Mesenchymal stem cell (in vitro differentiated cells and primary cell): Measurements from ENCODE around the gene MVB12B.
A peak's percentile ranks its signal among the peaks of the same experiment; 100 is the strongest.

Experiments used
- DNase-seq: peaks from one replicate; pipeline ENCODE4 v3.0.0-alpha.2; 2013
- H2AFZ ChIP-seq: one replicate; pipeline ENCODE4 v1.6.1; 2013; ENCODE audit warnings: low read depth, mild to moderate bottlenecking, control low read depth, inconsistent platforms, low read length, moderate library complexity
- H2AK5ac ChIP-seq: 2 replicates; pipeline ENCODE4 v1.6.1; 2013; ENCODE audit warnings: low read length, moderate library complexity, mild to moderate bottlenecking, inconsistent platforms; ENCODE audit not compliant: severe bottlenecking
- H2BK120ac ChIP-seq: one replicate; pipeline ENCODE4 v1.6.1; 2013; ENCODE audit warnings: low read depth, mild to moderate bottlenecking, inconsistent platforms, low read length, moderate library complexity
- H2BK12ac ChIP-seq, 2 experiments: one replicate each; pipeline ENCODE4 v1.6.1; 2013; ENCODE audit warnings: inconsistent platforms in 2 of 2, low read length in 2 of 2, mild to moderate bottlenecking in 2 of 2, moderate library complexity in 2 of 2, control low read depth in 1 of 2
- H2BK15ac ChIP-seq: one replicate; pipeline ENCODE4 v1.6.1; 2013; ENCODE audit warnings: mild to moderate bottlenecking, low read depth, inconsistent platforms; ENCODE audit not compliant: poor library complexity, severe bottlenecking
- H2BK5ac ChIP-seq: 2 replicates; pipeline ENCODE4 v1.6.1; 2013; ENCODE audit warnings: low read depth, mild to moderate bottlenecking, low read length, control low read depth, inconsistent platforms; ENCODE audit not compliant: poor library complexity, severe bottlenecking
- H3K14ac ChIP-seq, 2 experiments: one replicate each; pipeline ENCODE4 v1.6.1; 2013; ENCODE audit warnings: inconsistent platforms in 2 of 2, low read length in 2 of 2, control low read depth in 1 of 2, mild to moderate bottlenecking in 1 of 2, moderate library complexity in 1 of 2
- H3K18ac ChIP-seq, 2 experiments: one replicate each; pipeline ENCODE4 v1.6.1; 2013; ENCODE audit warnings: inconsistent platforms in 2 of 2, low read length in 2 of 2, control low read depth in 1 of 2, low read depth in 1 of 2, mild to moderate bottlenecking in 1 of 2
- H3K23ac ChIP-seq, 2 experiments: one replicate each; pipeline ENCODE4 v1.6.1; 2013; ENCODE audit warnings: inconsistent platforms in 2 of 2, low read length in 2 of 2, mild to moderate bottlenecking in 2 of 2, moderate library complexity in 2 of 2, control low read depth in 1 of 2
- H3K27ac ChIP-seq: 2 replicates; pipeline ENCODE4 v1.5.1; 2013; ENCODE audit warnings: mild to moderate bottlenecking, moderate library complexity, low read length, control low read depth, inconsistent platforms; ENCODE audit not compliant: poor library complexity, severe bottlenecking
- H3K27me3 ChIP-seq, 2 experiments: 2 replicates each; pipeline versions ENCODE4 v1.6.1 to v1.7.0; 2013; ENCODE audit warnings: low read length in 2 of 2, mild to moderate bottlenecking in 2 of 2, moderate library complexity in 2 of 2, control low read depth in 1 of 2, inconsistent platforms in 1 of 2; ENCODE audit not compliant: control insufficient read depth in 1 of 2, insufficient read depth in 1 of 2
- H3K36me3 ChIP-seq, 2 experiments: 2 replicates each; pipeline versions ENCODE4 v1.6.1 to v1.7.0; 2013; ENCODE audit warnings: low read length in 2 of 2, control low read depth in 1 of 2, inconsistent platforms in 1 of 2, low read depth in 1 of 2, mild to moderate bottlenecking in 1 of 2; ENCODE audit not compliant: insufficient read depth in 2 of 2, control insufficient read depth in 1 of 2
- H3K4ac ChIP-seq, 2 experiments: one replicate each; pipeline ENCODE4 v1.6.1; 2013; ENCODE audit warnings: inconsistent platforms in 2 of 2, low read length in 2 of 2, mild to moderate bottlenecking in 2 of 2, moderate library complexity in 2 of 2, control low read depth in 1 of 2, low read depth in 1 of 2
- H3K4me1 ChIP-seq: 2 replicates; pipeline ENCODE4 v1.6.1; 2013; ENCODE audit warnings: low read depth, low read length, control low read depth; ENCODE audit not compliant: control insufficient read depth, insufficient read depth
- H3K4me2 ChIP-seq: 2 replicates; pipeline ENCODE4 v1.6.1; 2013; ENCODE audit warnings: low read length, mild to moderate bottlenecking, inconsistent platforms; ENCODE audit not compliant: poor library complexity, severe bottlenecking
- H3K4me3 ChIP-seq, 2 experiments: 2 replicates each; pipeline versions ENCODE4 v1.5.1 to v1.7.0; 2013; ENCODE audit warnings: low read length in 2 of 2, mild to moderate bottlenecking in 2 of 2, control low read depth in 1 of 2, low read depth in 1 of 2; ENCODE audit not compliant: insufficient read depth in 1 of 2
- H3K79me1 ChIP-seq: replicated peaks from 2 replicates; pipeline ENCODE4 v1.6.1; 2013; ENCODE audit warnings: mild to moderate bottlenecking, control low read depth, low read length, inconsistent platforms; ENCODE audit not compliant: poor library complexity, severe bottlenecking
- H3K9ac ChIP-seq: 2 replicates; pipeline ENCODE4 v1.7.0; 2013; ENCODE audit warnings: mild to moderate bottlenecking, low read length, moderate library complexity
- H3K9me3 ChIP-seq: 2 replicates; pipeline ENCODE4 v1.7.0; 2013; ENCODE audit warnings: mild to moderate bottlenecking, low read length; ENCODE audit not compliant: control insufficient read depth
- H4K8ac ChIP-seq: one replicate; pipeline ENCODE4 v1.6.1; 2013; ENCODE audit warnings: inconsistent platforms, mild to moderate bottlenecking, low read length, moderate library complexity
- H4K91ac ChIP-seq: one replicate; pipeline ENCODE4 v1.6.1; 2013; ENCODE audit warnings: mild to moderate bottlenecking, low read length, inconsistent platforms
- WGBS: methylation state at CpG from one replicate; pipeline ENCODE4 v1.1.7; 2013; ENCODE audit warnings: mixed read lengths; 5-methylcytosine and 5-hydroxymethylcytosine counted together

MVB12B gene

GRCh38 chr9:126442636-126443035 lies 116.0 kb downstream of the MVB12B start:
- Histone ChIP-seq H4K8ac (no peak overlapping the region), H2BK15ac (no peak overlapping the region), H3K9ac (no peak overlapping the region), H2AFZ (no peak overlapping the region), H2BK120ac (no peak overlapping the region), H3K27me3 (no peaks in the 10 kb centered on the region), H3K18ac (no peak overlapping the region), H3K4me3 (no peak overlapping the region), H3K4me1 (peaks cover 4% of the 10 kb centered on the region), H3K36me3 (no peaks in the 10 kb centered on the region), H3K14ac (no peak overlapping the region), H3K9me3 (no peaks in the 10 kb centered on the region), H3K4me2 (no peak overlapping the region), H2AK5ac (no peak overlapping the region), H3K27ac (no peak overlapping the region), H2BK5ac (no peak overlapping the region), H4K91ac (no peak overlapping the region), H2BK12ac (no peak overlapping the region), H3K23ac (no peak overlapping the region), H3K4ac (no peak overlapping the region), H3K79me1 (no peaks in the 10 kb centered on the region)
- DNase-seq = no peak
- WGBS = 92% methylated on average over 3 of the region's 3 CpGs

- Histone ChIP-seq H3K4me3 (no peak overlapping the region), H2AFZ (no peak overlapping the region), H3K14ac (no peak overlapping the region), H3K4me2 (no peak overlapping the region), H2BK15ac (no peak overlapping the region), H4K91ac (no peak overlapping the region), H3K4me1 (peaks cover 4% of the 10 kb centered on the region), H3K36me3 (no peaks in the 10 kb centered on the region), H4K8ac (no peak overlapping the region), H2BK12ac (no peak overlapping the region), H3K27ac (no peak overlapping the region), H3K9ac (no peak overlapping the region), H3K9me3 (no peaks in the 10 kb centered on the region), H2AK5ac (no peak overlapping the region), H3K23ac (no peak overlapping the region), H3K27me3 (no peaks in the 10 kb centered on the region), H3K79me1 (no peaks in the 10 kb centered on the region), H2BK120ac (no peak overlapping the region), H3K18ac (no peak overlapping the region), H2BK5ac (no peak overlapping the region), H3K4ac (no peak overlapping the region)
- WGBS = 100% methylated on average over 1 of the region's 3 CpGs
- DNase-seq = no peak
These were observed 116.5 kb downstream of the MVB12B start for GRCh38 chr9:126443144-126443543.

GRCh38 chr9:126448136-126448535 lies 121.5 kb downstream of the MVB12B start:
- no peak overlapping the region for H3K18ac ChIP-seq
- H3K4me2 ChIP-seq = no peak overlapping the region
- H3K9me3 ChIP-seq = no peaks in the 10 kb centered on the region
- no peak overlapping the region for H2BK5ac ChIP-seq
- no peak overlapping the region for H3K4ac ChIP-seq
- no peak overlapping the region for H2AK5ac ChIP-seq
- DNase-seq = no peak
- no peaks in the 10 kb centered on the region for H3K79me1 ChIP-seq
- H4K91ac ChIP-seq = no peak overlapping the region
- no peak overlapping the region for H3K4me3 ChIP-seq
- peaks cover 0 to 4% of the 10 kb centered on the region in 2 experiments for H3K36me3 ChIP-seq
- H3K23ac ChIP-seq = no peak overlapping the region
- no peaks in the 10 kb centered on the region for H3K27me3 ChIP-seq
- H2BK120ac ChIP-seq = no peak overlapping the region
- no peak overlapping the region for H4K8ac ChIP-seq
- no peak overlapping the region for H2BK12ac ChIP-seq
- H2AFZ ChIP-seq = no peak overlapping the region
- no peak overlapping the region for H3K27ac ChIP-seq
- no peak overlapping the region for H2BK15ac ChIP-seq
- H3K4me1 ChIP-seq = peaks cover 2% of the 10 kb centered on the region
- H3K14ac ChIP-seq = no peak overlapping the region
- WGBS = 85% methylated on average over 2 of the region's 2 CpGs
- no peak overlapping the region for H3K9ac ChIP-seq

- H3K36me3 ChIP-seq = peaks cover 4 to 6% of the 10 kb centered on the region in 2 experiments
- no peak overlapping the region for H2BK5ac ChIP-seq
- no peak overlapping the region for H3K4me2 ChIP-seq
- no peak overlapping the region for H3K4me3 ChIP-seq
- H3K9me3 ChIP-seq = no peaks in the 10 kb centered on the region
- no peak overlapping the region for H4K8ac ChIP-seq
- no peaks in the 10 kb centered on the region for H3K27me3 ChIP-seq
- H3K4ac ChIP-seq = no peak overlapping the region
- no peak overlapping the region for H3K18ac ChIP-seq
- H3K23ac ChIP-seq = no peak overlapping the region
- peaks cover 2% of the 10 kb centered on the region for H3K4me1 ChIP-seq
- H3K9ac ChIP-seq = no peak overlapping the region
- H2AFZ ChIP-seq = no peak overlapping the region
- no peak overlapping the region for H4K91ac ChIP-seq
- H2BK15ac ChIP-seq = peak overlapping the region; percentile 19
- DNase-seq = no peak
- no peak overlapping the region for H2BK12ac ChIP-seq
- no peak overlapping the region for H2BK120ac ChIP-seq
- H2AK5ac ChIP-seq = no peak overlapping the region
- no peak overlapping the region for H3K14ac ChIP-seq
- no peaks in the 10 kb centered on the region for H3K79me1 ChIP-seq
- H3K27ac ChIP-seq = no peak overlapping the region
- 95% methylated on average over 14 of the region's 14 CpGs for WGBS
These were observed 122.4 kb downstream of the MVB12B start for GRCh38 chr9:126448865-126449577.
